GM12873 (cell line): Measurements from ENCODE around the gene RTBDN.

Source experiments
- TF ChIP-seq, protein P1 (sequence below): IDR thresholded peaks from 2 replicates; pipeline ENCODE4 v1.5.1; 2012; ENCODE audit warnings: low read depth, mild to moderate bottlenecking, moderate library complexity, low read length, control low read depth; ENCODE audit not compliant: insufficient read depth; ENCODE audit errors: missing control alignments

RTBDN gene

DNA sequence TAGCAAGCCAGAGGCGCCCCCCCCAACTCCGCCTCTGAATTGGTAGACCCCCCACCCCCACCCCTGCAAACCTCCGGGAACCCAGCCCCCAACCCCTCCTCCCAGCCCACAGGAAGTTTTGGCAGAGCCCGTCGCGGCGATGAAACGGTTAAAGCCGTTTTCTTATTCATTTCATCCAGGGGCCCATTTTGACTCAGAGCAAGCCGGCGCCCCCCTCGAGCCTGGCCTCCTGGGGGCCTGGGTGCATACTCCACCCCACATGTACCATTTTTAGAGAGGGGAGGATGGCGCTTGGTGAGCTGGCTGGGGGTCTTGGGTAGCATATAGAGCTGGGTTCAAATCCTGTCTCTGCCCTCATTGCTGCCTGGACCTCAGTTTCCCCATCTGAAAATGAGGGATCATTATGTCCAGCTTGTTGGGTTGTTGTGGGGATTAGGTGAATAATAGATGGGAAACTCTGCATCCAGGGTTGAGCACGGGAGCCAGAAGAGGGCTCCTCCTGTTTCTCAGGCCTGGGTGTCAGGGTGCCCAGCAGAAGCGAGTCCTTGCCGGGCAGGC is 51.0 kb downstream of the RTBDN start:
- TF ChIP-seq, protein P1, sequence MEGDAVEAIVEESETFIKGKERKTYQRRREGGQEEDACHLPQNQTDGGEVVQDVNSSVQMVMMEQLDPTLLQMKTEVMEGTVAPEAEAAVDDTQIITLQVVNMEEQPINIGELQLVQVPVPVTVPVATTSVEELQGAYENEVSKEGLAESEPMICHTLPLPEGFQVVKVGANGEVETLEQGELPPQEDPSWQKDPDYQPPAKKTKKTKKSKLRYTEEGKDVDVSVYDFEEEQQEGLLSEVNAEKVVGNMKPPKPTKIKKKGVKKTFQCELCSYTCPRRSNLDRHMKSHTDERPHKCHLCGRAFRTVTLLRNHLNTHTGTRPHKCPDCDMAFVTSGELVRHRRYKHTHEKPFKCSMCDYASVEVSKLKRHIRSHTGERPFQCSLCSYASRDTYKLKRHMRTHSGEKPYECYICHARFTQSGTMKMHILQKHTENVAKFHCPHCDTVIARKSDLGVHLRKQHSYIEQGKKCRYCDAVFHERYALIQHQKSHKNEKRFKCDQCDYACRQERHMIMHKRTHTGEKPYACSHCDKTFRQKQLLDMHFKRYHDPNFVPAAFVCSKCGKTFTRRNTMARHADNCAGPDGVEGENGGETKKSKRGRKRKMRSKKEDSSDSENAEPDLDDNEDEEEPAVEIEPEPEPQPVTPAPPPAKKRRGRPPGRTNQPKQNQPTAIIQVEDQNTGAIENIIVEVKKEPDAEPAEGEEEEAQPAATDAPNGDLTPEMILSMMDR, result no peak

DNA sequence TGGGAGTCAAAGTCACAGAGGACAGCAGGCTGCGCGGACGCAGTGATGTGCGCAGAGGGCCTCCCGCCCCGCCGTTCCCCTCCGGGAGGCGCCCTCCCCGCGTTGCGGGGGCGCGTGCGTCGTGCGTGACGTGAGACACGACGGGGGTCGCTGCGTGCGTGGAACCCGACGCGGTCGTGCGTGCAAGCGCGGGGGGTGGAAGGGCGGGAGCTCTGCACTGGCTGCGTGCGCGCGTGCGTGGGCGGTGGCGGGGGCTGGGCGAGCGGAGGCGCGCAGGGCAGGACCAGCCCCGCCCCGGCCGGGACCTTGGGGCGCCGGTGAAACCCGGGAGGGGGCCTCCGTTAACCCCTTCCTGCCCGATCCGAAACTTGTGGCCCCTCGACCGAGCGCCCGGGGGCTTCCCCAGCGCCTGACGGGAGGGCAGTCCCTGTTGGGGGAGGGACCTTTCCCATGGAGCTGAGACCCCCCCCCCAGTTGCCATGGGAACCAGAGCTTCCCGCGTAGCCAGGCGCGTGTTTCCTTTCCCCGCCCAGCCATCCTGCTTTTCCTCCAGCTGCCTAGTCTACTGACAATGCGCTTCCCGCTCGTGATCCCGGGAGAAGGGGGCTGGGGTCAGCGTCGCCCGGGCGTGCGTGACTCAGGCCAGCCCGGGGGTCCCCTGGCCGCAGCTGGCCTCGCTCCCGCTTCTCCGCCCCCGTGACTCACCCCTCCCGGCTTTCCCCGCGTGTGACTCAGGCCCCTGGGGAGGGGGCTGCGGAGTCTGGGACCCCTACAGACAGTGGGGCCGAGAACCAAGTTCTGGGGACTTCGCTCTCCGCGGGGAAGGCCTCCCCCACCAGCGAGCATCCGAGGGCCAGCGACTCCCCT is 51.7 kb downstream of the RTBDN start:
- TF ChIP-seq, protein P1, result peak; percentile 12

DNA sequence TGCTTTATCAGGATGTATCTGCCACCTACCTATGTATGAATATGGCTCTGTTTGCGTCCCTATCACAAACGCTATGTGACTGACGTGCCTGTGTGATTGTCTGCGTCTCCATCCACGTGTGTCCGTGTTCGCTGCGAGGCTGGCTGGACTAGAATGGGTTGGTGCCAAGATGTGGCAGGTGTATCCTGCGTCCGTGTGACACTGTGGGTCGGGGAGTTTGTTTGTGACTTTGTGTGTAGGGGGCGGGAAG is 52.3 kb downstream of the RTBDN start:
- TF ChIP-seq, protein P1, result no peak

DNA sequence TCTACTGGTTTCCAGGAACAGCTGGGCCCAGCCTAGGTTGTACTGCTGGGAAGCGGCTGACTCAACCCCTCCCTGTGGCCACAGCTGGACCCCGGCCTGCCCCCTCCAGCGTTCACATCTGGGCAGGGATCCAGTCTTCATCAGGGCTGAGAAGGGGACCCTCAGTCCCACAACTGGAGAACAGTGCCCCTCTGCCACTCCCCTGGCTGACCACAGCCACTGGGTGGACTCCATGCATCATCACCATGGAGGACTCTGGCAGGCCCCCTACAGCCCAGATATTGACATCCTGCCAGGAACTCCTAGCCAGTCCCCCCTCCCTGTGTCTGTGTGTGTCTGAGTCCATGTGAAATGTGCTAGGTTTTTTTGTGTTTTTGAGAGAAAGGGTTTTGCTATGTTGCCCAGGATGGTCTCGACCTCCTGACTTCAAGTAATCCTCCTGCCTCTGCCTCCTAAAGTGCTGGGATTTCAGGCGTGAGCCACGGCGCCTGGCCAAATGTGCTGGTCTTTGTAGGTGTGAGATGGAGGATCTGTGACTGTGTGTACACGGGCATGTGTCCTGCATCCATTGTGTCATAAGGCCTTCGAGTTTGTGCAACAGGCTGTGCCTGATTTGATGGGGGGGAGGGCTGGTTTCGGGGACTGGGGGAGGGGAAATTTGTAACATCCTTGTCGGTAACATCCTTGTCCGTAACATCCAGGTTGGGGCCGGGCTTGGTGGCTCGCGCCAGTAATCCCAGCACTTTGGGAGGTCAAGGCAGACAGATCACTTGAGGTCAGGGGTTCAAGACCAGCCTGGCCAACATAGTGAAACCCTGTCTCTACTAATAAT is 55.0 kb downstream of the RTBDN start:
- TF ChIP-seq, protein P1, result peak; percentile 25

DNA sequence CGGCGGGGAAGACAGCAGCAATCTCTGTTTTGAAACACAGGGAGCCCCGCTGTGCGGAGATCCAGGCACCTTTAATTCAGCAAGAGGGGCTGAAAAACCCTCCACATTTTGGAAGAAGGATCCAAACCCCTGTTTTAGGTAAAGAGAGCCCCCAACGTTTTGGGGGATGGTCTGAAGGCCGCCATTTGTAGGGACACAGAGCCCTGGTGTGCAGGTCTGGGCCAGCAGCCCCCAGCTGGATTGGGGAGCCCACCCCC is 55.5 kb downstream of the RTBDN start:
- TF ChIP-seq, protein P1, result no peak

DNA sequence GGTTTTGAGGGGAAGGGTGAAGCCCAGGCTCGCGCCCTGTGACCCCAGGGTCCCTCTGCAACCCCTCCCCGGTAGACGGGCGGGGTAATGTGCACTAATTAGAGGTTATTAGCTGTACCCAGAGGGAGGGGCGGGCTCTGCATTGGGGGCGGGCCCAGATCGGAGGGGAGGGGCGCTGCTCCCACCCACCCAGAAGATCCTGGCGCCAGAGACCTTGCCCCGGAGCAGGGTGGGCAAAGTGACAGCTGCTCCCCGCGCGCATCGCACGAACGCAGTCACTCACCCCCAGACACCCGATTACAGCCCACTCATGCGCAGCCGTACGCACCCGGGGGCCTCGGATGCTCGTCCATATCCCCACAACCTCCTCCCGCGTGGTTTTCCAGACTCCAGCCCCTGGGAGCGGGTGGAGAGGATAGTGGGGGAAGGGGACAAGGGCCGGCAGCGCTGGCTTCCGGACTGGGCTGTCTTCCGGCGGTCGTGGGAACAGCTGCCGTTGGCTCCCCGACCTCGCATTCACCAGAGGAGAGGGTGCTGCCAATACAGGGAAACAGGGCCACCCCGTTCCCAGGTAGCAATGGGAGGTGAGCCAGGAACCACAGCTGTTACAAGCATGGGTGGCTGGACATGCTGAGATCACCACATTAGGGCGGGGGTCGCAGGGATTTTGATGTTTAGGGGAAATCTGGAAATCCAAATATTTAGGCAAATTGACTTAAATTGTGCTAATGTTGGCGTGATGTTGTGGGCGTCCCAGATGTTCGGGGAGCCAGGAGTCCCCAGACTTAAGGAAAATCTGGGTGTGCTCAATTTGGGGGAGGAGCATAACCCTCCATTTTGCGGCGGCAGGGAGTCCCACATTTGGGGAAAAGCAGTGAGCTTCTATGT is 56.1 kb downstream of the RTBDN start:
- TF ChIP-seq, protein P1, result no peak
